Central memory CD8-positive, alpha-beta T cell (primary cell): ENCODE results near the gene ASXL3.

Source experiments
- ATAC-seq: fragments of 150-1000 bp; cut with Tn5 transposase; replicated peaks from 2 replicates; pipeline ENCODE4 v1.10.0; 2022; ENCODE audit warnings: mild to moderate bottlenecking, moderate FRiP score, moderate number of reproducible peaks; ENCODE audit not compliant: poor library complexity, severe bottlenecking; ENCODE audit errors: extremely low read depth
- DNase-seq, 2 donors: peaks; one replicate each; pipeline ENCODE4 v3.0.0; 2021; ENCODE audit warnings: low spot score in 2 of 2
- H3K27ac Mint-ChIP-seq: one replicate; pipeline ENCODE4 v1.8.0; 2022; ENCODE audit warnings: low read depth, mild to moderate bottlenecking, moderate library complexity, mixed read lengths
- H3K27me3 Mint-ChIP-seq: one replicate; pipeline ENCODE4 v1.8.0; 2022; ENCODE audit warnings: mixed read lengths
- H3K36me3 Mint-ChIP-seq: one replicate; pipeline ENCODE4 v1.8.0; 2022; ENCODE audit warnings: mild to moderate bottlenecking, moderate library complexity, mixed read lengths; ENCODE audit not compliant: insufficient read depth
- H3K4me1 Mint-ChIP-seq: one replicate; pipeline ENCODE4 v1.8.0; 2022; ENCODE audit warnings: mixed read lengths
- H3K4me3 Mint-ChIP-seq: one replicate; pipeline ENCODE4 v1.8.0; 2022; ENCODE audit warnings: mild to moderate bottlenecking, moderate library complexity, mixed read lengths
- H3K9me3 Mint-ChIP-seq: one replicate; pipeline ENCODE4 v1.8.0; 2022; ENCODE audit warnings: mixed read lengths

Gene ASXL3

DNA sequence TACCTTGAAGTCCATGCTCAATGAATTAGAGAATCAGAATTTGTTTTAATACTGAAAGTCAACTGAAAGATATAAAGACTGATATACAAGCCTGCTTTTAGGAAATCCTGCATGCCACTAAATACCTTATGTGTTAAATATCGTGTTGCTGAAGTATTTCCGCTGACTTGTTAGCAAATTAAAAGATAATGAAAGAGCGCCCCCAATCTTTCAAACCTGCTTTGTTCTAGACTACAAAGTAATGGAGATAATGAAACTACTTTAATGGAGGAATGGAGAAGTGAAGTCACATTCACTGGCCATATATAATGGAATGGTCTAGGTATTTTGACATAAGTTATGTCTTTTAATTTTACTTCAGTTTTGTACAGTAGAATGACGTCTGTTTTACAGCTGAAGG lies 95.7 kb downstream of the ASXL3 start:
- Mint-ChIP-seq H3K4me3 (no peak overlapping the region), H3K4me1 (no peaks in the 10 kb centered on the region), H3K9me3 (peaks cover 14% of the 10 kb centered on the region), H3K27ac (no peak overlapping the region), H3K36me3 (no peaks in the 10 kb centered on the region), H3K27me3 (no peaks in the 10 kb centered on the region)
- ATAC-seq (no peak), DNase-seq (no peak)

DNA sequence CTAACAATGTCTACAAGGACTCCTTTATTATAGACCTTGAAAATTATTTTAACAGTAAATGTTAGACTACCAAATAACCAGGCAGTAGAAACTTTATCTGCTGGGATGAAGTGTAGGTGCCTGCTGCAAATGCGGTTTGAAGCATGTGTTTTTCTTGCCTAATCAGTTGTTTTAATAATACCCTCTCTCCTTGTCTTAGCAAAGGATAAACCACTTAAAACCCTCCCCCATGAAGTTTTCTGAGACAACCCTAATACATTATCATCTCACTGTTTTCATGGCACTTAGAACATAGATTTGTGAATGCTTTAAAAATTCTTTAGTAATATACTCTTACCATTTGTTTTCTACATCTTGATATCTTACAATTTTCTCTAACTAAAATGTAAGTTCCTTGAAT lies 98.6 kb downstream of the ASXL3 start:
- H3K4me1 Mint-ChIP-seq, result no peaks in the 10 kb centered on the region
- H3K27ac Mint-ChIP-seq, result no peak overlapping the region
- H3K36me3 Mint-ChIP-seq, result no peaks in the 10 kb centered on the region
- H3K4me3 Mint-ChIP-seq, result no peak overlapping the region
- DNase-seq (no peak), ATAC-seq (no peak)
- no peaks in the 10 kb centered on the region for H3K27me3 Mint-ChIP-seq
- H3K9me3 Mint-ChIP-seq, result peaks cover 14% of the 10 kb centered on the region

DNA sequence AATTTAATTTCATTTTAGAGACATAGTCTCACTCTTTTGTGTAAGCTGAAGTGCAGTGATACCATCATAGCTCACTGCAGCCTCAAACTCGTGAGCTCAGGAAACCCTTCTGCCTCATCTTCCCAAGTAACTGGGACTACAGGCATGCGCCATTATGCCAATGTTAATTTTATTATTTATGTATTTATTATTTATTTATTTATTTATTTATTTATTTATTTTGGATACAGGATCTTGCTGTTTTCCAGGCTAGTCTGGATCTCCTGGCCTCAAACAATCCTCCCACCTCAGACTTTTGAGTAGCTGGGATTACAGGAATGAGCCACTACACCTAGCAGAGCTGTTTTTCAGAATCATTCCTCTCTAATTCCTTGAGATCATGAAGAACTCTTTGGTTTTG lies 99.9 kb downstream of the ASXL3 start:
- Mint-ChIP-seq H3K4me3 (no peak overlapping the region), H3K27me3 (no peaks in the 10 kb centered on the region), H3K4me1 (no peaks in the 10 kb centered on the region), H3K36me3 (no peaks in the 10 kb centered on the region), H3K9me3 (peaks cover 9% of the 10 kb centered on the region), H3K27ac (no peak overlapping the region)
- DNase-seq, result no peak
- ATAC-seq, result no peak

DNA sequence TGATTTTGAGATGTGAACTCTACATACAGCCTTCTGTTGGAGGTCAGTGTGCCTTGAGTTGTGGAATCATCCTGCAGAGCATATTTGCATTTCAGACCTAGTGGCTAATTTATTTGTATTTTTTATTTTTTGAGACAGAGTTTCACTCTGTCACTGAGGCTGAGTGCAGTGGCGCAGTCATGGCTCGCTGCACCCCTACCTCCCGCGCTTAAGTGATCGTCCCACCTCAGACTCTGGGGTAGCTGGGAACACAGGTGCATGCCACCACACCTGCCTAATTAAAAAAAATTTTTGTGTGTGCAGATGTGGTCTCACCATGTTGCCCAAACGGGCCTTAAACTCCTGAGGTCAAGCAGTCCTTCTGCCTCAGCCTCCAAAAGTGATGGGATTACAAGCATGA lies 104.4 kb downstream of the ASXL3 start:
- no peak for DNase-seq
- Mint-ChIP-seq H3K4me3 (no peak overlapping the region), H3K36me3 (no peaks in the 10 kb centered on the region), H3K27ac (no peak overlapping the region), H3K4me1 (no peaks in the 10 kb centered on the region), H3K27me3 (no peaks in the 10 kb centered on the region), H3K9me3 (peaks cover 23% of the 10 kb centered on the region)
- no peak for ATAC-seq

DNA sequence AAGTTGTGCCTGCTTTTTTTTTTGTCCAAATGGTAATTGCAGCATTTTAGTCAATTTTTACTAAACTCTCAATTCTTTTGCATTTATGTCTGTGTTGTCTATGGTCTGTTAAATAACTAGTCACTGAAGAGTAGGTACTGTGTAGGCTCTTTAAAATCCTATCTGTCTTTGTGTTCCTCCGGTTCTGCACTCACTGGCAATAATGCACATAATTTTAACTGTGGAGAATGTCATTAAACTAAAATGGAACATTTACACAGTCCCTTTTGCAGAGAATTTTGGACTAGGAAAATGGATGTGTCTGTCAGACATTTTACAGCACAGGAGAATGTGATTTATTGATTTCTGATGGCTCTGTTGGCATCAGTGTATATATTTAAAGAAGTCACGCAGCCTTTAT lies 116.6 kb downstream of the ASXL3 start:
- Mint-ChIP-seq H3K4me1 (no peaks in the 10 kb centered on the region), H3K9me3 (peaks cover 24% of the 10 kb centered on the region), H3K4me3 (no peak overlapping the region), H3K36me3 (no peaks in the 10 kb centered on the region), H3K27ac (no peak overlapping the region), H3K27me3 (no peaks in the 10 kb centered on the region)
- DNase-seq (no peak), ATAC-seq (no peak)

DNA sequence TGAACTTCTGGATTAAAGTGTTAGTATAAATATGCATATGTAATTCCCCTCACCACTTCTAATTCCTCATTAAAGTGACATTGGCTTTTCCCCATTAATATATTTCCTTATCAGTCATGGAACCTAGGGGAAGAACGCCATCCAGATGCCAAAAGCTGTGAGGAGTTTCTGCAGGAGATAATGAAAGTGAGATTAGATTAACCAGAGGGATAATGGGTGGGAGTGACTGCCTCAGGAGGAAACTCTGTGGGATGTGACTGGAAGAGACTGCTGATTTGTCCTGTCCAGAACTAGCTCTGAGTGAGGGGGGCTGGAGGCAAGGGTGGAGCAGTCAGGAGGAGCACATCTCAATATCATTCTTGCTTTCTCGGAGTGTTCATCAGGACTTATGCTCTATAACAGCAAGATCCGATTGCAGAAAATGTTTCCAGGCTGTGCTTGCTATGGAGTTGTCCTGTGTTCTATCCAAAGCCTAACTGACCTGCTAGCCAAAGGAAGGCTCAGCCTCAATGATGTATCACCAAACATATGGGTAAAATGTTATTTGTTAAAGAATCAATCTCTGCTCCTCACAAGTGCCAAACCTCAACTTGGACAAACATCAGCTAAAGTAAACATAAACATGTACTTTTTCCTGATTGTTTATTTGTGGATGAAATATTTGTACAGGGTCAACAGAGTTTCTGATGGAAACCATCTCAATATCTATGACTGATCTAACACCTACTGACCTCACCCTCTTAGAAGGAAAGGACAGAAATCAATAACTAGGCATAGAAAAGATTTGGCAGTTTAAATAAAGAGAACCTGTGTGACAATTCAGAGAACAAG lies 118.5 kb downstream of the ASXL3 start:
- ATAC-seq (no peak), DNase-seq (no peak)
- Mint-ChIP-seq H3K4me3 (no peak overlapping the region), H3K27me3 (no peaks in the 10 kb centered on the region), H3K4me1 (no peaks in the 10 kb centered on the region), H3K27ac (no peak overlapping the region), H3K36me3 (no peaks in the 10 kb centered on the region), H3K9me3 (peaks cover 4% of the 10 kb centered on the region)

DNA sequence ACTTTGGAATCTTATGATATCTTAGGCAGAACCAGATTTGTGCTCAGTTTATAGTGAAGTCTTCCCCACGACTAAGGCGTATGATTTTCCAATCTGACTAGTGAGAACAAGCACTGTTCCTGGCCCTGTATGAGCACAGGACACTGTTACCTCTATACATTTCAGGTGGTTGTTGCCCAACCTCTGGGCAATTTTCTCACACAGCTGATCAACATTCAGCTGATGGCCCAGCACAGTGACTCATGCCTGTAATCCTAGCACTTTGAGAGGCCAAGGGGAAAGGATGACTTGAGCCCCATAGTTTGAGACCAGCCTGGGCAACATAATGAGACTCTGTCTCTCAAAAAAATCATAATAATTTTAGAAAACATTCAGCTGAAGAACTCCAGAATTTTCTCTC lies 119.5 kb downstream of the ASXL3 start:
- ATAC-seq (no peak), DNase-seq (no peak)
- H3K9me3 Mint-ChIP-seq, result peaks cover 4% of the 10 kb centered on the region
- H3K36me3 Mint-ChIP-seq, result no peaks in the 10 kb centered on the region
- H3K4me1 Mint-ChIP-seq, result no peaks in the 10 kb centered on the region
- H3K27ac Mint-ChIP-seq, result no peak overlapping the region
- no peak overlapping the region for H3K4me3 Mint-ChIP-seq
- no peaks in the 10 kb centered on the region for H3K27me3 Mint-ChIP-seq

DNA sequence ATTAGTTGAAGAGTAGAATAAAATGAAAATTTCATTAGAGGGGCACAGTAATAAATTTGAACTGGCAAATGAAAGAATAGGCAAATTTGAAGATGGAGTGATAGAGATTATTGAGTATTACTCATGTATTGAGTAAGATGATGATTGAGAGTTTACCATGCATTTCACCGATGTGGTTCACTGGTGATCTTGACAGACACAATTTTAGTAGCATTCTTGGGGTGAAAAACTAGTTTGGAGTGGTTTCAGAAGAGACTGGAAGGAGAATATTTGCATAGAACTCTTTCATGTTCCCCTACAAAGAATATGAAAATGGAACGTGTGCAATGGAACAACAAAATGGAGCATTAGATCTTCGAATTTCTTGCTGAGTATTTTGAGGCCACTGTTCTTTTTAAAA lies 121.4 kb downstream of the ASXL3 start:
- no peak overlapping the region for H3K4me3 Mint-ChIP-seq
- H3K9me3 Mint-ChIP-seq, result no peaks in the 10 kb centered on the region
- no peak for ATAC-seq
- no peak overlapping the region for H3K27ac Mint-ChIP-seq
- no peak for DNase-seq
- H3K4me1 Mint-ChIP-seq, result no peaks in the 10 kb centered on the region
- H3K36me3 Mint-ChIP-seq, result no peaks in the 10 kb centered on the region
- H3K27me3 Mint-ChIP-seq, result no peaks in the 10 kb centered on the region

DNA sequence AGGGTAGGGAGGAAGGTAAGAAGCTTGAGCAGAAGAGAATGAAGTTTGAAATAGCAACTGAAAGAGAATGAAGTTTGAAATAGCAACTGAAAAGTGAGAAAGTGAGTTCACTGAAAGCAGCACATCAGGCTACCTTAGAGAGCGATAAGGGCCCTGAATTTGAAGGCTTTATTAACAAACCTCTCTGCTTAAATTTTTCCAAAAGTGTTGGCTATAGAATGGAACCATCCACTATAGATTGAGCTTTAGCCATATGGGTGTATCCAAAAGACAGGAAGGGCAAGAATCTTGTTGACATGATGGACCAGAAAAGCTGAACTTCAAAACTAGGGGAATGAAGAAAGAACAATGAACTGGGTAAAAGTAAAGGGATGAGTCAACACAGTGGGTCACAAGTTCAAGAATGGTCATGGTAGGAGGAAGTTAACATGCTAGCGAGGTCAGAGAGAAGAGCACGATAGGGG lies 122.5 kb downstream of the ASXL3 start:
- no peak for ATAC-seq
- H3K27me3 Mint-ChIP-seq, result no peaks in the 10 kb centered on the region
- DNase-seq, result no peak
- no peaks in the 10 kb centered on the region for H3K4me1 Mint-ChIP-seq
- H3K4me3 Mint-ChIP-seq, result no peak overlapping the region
- H3K36me3 Mint-ChIP-seq, result no peaks in the 10 kb centered on the region
- no peaks in the 10 kb centered on the region for H3K9me3 Mint-ChIP-seq
- no peak overlapping the region for H3K27ac Mint-ChIP-seq

DNA sequence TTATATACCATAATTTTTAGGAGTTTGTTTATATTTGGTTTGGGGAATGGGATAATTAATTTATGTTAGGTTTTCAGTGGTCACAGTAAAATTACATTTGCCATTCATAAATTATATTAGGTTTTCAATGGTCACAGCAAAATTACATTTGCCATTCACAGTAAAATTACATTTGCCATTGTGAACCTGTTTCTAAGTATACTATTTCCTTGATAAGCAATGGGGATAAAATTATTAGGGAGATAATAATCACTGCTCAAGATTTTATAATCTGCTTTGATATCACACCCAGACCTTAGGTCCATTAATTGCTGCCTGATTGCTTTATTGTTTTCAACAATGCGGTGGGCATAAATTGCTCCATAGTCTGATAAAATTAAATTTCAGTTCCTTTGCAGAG lies 124.6 kb downstream of the ASXL3 start:
- H3K27ac Mint-ChIP-seq, result no peak overlapping the region
- no peaks in the 10 kb centered on the region for H3K4me1 Mint-ChIP-seq
- peaks cover 7% of the 10 kb centered on the region for H3K9me3 Mint-ChIP-seq
- no peaks in the 10 kb centered on the region for H3K27me3 Mint-ChIP-seq
- DNase-seq (no peak), ATAC-seq (no peak)
- H3K4me3 Mint-ChIP-seq, result no peak overlapping the region
- no peaks in the 10 kb centered on the region for H3K36me3 Mint-ChIP-seq

DNA sequence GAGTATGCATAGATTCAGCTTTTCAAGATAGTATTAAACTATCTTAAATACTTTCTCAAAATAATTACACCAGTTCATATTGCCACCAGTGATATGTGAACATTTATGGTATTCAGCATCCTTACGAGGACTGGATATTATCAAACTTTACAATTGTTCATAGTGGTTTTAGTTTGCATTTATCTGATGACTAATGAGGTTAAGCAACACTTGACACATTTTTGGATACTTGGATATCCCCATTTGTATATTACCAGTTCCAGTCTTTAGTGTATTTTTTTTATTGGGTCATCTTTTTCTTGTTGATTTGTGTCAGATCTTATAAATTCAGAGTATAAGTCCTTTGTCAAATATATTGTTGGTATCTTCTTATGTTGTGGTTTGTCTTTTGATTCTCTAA lies 128.4 kb downstream of the ASXL3 start:
- peaks cover 7% of the 10 kb centered on the region for H3K9me3 Mint-ChIP-seq
- no peaks in the 10 kb centered on the region for H3K27me3 Mint-ChIP-seq
- no peak overlapping the region for H3K27ac Mint-ChIP-seq
- H3K4me1 Mint-ChIP-seq, result no peaks in the 10 kb centered on the region
- no peak overlapping the region for H3K4me3 Mint-ChIP-seq
- ATAC-seq, result no peak
- DNase-seq, result no peak
- no peaks in the 10 kb centered on the region for H3K36me3 Mint-ChIP-seq

DNA sequence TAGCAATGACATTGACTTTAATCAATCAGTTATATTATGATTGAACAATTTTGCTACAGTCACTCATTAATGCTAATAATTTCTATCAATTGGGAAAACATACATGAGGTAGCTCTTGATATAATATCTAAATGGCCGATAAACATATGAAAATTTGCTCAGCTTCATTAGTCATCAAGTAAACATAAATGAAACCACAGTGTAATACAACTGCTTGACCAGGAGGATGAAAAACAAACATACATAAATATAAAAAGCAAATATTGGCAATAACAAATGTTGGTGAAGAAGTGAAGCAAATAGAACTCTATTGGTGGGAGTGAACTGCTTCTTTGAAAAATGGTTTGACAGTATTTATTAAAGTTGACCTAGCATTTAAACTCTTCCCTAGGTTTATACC lies 130.9 kb downstream of the ASXL3 start:
- no peak for ATAC-seq
- no peak overlapping the region for H3K4me3 Mint-ChIP-seq

DNA sequence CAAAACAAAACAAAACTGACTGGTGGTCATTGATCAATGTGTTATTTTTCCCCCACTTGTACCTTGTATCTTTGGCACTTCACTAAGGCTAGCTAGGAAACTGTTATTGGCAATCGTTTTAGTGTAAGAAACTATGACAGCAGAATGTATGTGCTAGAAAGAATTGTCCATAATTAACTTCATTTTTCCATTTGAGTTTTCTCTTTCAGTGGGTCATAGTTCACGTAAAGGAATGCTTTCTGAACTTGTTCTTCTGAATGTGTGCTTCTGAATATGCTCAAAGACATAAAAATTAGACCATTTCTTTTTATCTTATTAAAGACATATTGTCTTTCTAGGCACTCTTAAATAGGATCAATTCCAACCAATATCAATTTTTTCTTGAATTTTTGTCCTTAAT lies 132.2 kb downstream of the ASXL3 start:
- Mint-ChIP-seq H3K36me3 (no peaks in the 10 kb centered on the region), H3K27ac (no peak overlapping the region), H3K4me3 (no peak overlapping the region), H3K9me3 (peaks cover 16% of the 10 kb centered on the region), H3K4me1 (no peaks in the 10 kb centered on the region), H3K27me3 (no peaks in the 10 kb centered on the region)
- ATAC-seq (no peak), DNase-seq (no peak)

More for the DNA sequence above, 130.9 kb downstream of the ASXL3 start:
- H3K27me3 Mint-ChIP-seq, result no peaks in the 10 kb centered on the region
- DNase-seq, result no peak
- H3K36me3 Mint-ChIP-seq, result no peaks in the 10 kb centered on the region
- no peaks in the 10 kb centered on the region for H3K4me1 Mint-ChIP-seq
- no peak overlapping the region for H3K27ac Mint-ChIP-seq
- peaks cover 7% of the 10 kb centered on the region for H3K9me3 Mint-ChIP-seq
